Effector memory CD8-positive, alpha-beta T cell (primary cell): ENCODE results near the gene LONP1.
"Not testable (repeated sequence)": the region's sequence is repeated elsewhere in the genome, so short reads cannot be mapped to it uniquely, and the experiment has no call there.

Source experiments
- ATAC-seq: fragments of 150-1000 bp; cut with Tn5 transposase; replicated peaks from 2 replicates; pipeline ENCODE4 v1.10.0; 2021; ENCODE audit warnings: mild to moderate bottlenecking, moderate library complexity
- DNase-seq, 3 experiments: peaks; one replicate each; pipeline ENCODE4 v3.0.0; 2021
- H3K27ac Mint-ChIP-seq, 2 donors: one replicate each; pipeline ENCODE4 v1.8.0; 2022; ENCODE audit warnings: mild to moderate bottlenecking in 2 of 2, mixed read lengths in 2 of 2, moderate library complexity in 2 of 2
- H3K27me3 Mint-ChIP-seq, 2 donors: one replicate each; pipeline ENCODE4 v1.8.0; 2022; ENCODE audit warnings: mixed read lengths in 2 of 2
- H3K36me3 Mint-ChIP-seq: one replicate; pipeline ENCODE4 v1.8.0; 2022; ENCODE audit warnings: mild to moderate bottlenecking, moderate library complexity, mixed read lengths; ENCODE audit not compliant: insufficient read depth
- H3K4me1 Mint-ChIP-seq, 2 donors: one replicate each; pipeline ENCODE4 v1.8.0; 2022; ENCODE audit warnings: low read depth in 2 of 2, mixed read lengths in 2 of 2
- H3K4me3 Mint-ChIP-seq, 2 donors: one replicate each; pipeline ENCODE4 v1.8.0; 2022; ENCODE audit warnings: mild to moderate bottlenecking in 2 of 2, mixed read lengths in 2 of 2, moderate library complexity in 2 of 2
- H3K9me3 Mint-ChIP-seq, 2 donors: one replicate each; pipeline ENCODE4 v1.8.0; 2022; ENCODE audit warnings: mixed read lengths in 2 of 2

Gene LONP1

DNA sequence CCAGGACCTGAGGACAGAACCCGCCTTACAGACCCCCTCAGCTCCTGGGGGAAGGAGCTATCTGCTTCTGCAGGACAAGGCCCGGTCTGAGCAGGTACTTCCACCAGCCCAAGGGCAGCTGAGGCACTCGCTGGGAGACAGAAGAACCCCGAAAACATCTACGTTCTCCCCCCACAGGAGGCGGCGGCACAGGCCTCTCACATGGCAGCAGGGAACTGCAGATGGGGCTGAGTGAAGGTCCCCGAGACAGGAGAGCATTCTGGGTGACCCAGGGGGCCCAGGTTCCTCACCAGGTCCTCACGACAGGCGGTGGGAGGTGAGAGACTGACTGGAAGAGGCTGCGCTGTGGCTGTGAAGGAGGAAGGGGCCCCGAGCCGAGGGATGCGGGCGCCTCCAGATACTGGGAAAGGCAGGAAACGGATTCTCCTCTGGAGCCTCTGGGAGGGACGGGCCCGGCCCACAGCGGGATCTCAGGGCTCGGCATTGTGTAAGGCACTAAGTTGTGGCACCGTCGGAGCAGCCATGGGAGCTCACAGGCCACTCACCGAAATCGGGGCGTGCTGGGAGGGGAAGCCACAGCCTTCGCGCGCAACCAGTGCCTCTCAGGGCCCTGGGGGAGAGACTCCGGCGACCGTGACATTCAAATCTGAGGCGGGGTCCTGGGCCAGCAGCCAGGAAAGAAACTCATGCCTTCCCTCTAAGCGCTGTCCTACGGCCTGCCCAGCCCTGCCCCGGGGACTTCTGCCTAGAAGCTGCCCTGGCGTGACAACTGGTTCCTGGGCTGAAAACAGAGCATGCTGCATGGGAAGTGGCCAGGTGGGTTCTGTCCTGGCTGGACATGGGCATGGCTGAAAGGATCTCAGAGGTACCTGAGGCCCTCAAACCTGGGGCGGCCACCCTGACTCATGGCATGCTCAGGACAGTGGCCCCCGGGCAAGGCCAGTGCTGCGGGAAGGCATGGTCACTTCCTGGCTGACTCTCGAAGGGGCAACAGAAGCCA, 15.8 kb downstream of the LONP1 start:
- no peaks in the 10 kb centered on the region for H3K27me3 Mint-ChIP-seq
- no peaks in the 10 kb centered on the region for H3K9me3 Mint-ChIP-seq
- DNase-seq, result no peak
- peaks cover 0 to 3% of the 10 kb centered on the region in 2 donors for H3K4me1 Mint-ChIP-seq
- H3K27ac Mint-ChIP-seq, result no peak overlapping the region
- ATAC-seq, result no peak
- peaks cover 82% of the 10 kb centered on the region for H3K36me3 Mint-ChIP-seq
- H3K4me3 Mint-ChIP-seq, result no peak overlapping the region

- H3K4me3 Mint-ChIP-seq, H3K4me1 Mint-ChIP-seq: not testable (repeated sequence)
- peaks cover 84% of the 10 kb centered on the region for H3K36me3 Mint-ChIP-seq
Observed at GRCh38 chr19:5702053-5702410, 17.9 kb downstream of the LONP1 start.

GRCh38 chr19:5700455-5701092, 19.4 kb downstream of the LONP1 start:
- Mint-ChIP-seq H3K4me1 (peaks cover 0 to 3% of the 10 kb centered on the region in 2 donors), H3K36me3 (peaks cover 85% of the 10 kb centered on the region), H3K27ac (peak overlapping the region in 1 of 2 donors; percentile 72), H3K27me3 (no peaks in the 10 kb centered on the region), H3K4me3 (no peak overlapping the region), H3K9me3 (no peaks in the 10 kb centered on the region)
- DNase-seq, result no peak
- ATAC-seq, result no peak

More at GRCh38 chr19:5702053-5702410, 17.9 kb downstream of the LONP1 start:
- ATAC-seq, H3K9me3 Mint-ChIP-seq, H3K27ac Mint-ChIP-seq, H3K27me3 Mint-ChIP-seq, DNase-seq: not testable (repeated sequence)

GRCh38 chr19:5698635-5699422, 21.1 kb downstream of the LONP1 start:
- H3K27ac Mint-ChIP-seq, result no peak overlapping the region
- no peak for DNase-seq
- H3K4me3 Mint-ChIP-seq, result no peak overlapping the region
- no peaks in the 10 kb centered on the region for H3K9me3 Mint-ChIP-seq
- peaks cover 86% of the 10 kb centered on the region for H3K36me3 Mint-ChIP-seq
- peaks cover 0 to 3% of the 10 kb centered on the region in 2 donors for H3K4me1 Mint-ChIP-seq
- ATAC-seq, result no peak
- H3K27me3 Mint-ChIP-seq, result no peaks in the 10 kb centered on the region

GRCh38 chr19:5697890-5698634, 21.9 kb downstream of the LONP1 start:
- H3K36me3 Mint-ChIP-seq, result peaks cover 86% of the 10 kb centered on the region
- DNase-seq (no peak), ATAC-seq (no peak)
- peaks cover 0 to 2% of the 10 kb centered on the region in 2 donors for H3K4me1 Mint-ChIP-seq
- no peak overlapping the region for H3K4me3 Mint-ChIP-seq
- H3K27me3 Mint-ChIP-seq, result no peaks in the 10 kb centered on the region
- H3K27ac Mint-ChIP-seq, result no peak overlapping the region
- H3K9me3 Mint-ChIP-seq, result no peaks in the 10 kb centered on the region

GRCh38 chr19:5697022-5697889, 22.7 kb downstream of the LONP1 start:
- DNase-seq (no peak), ATAC-seq (no peak)
- Mint-ChIP-seq H3K27ac (peak overlapping the region in 1 of 2 donors; percentile 53), H3K4me3 (no peak overlapping the region), H3K4me1 (peaks cover 0 to 9% of the 10 kb centered on the region in 2 donors), H3K36me3 (peaks cover 88% of the 10 kb centered on the region), H3K27me3 (no peaks in the 10 kb centered on the region), H3K9me3 (no peaks in the 10 kb centered on the region)

- ATAC-seq, result no peak
- peak overlapping the region in 1 of 2 donors; percentile 53 for H3K27ac Mint-ChIP-seq
- H3K27me3 Mint-ChIP-seq, result no peaks in the 10 kb centered on the region
- peaks cover 0 to 10% of the 10 kb centered on the region in 2 donors for H3K4me1 Mint-ChIP-seq
- no peak overlapping the region for H3K4me3 Mint-ChIP-seq
- peaks cover 92% of the 10 kb centered on the region for H3K36me3 Mint-ChIP-seq
- no peak for DNase-seq
- no peaks in the 10 kb centered on the region for H3K9me3 Mint-ChIP-seq
Observed at GRCh38 chr19:5696196-5697021, 23.5 kb downstream of the LONP1 start.

DNA sequence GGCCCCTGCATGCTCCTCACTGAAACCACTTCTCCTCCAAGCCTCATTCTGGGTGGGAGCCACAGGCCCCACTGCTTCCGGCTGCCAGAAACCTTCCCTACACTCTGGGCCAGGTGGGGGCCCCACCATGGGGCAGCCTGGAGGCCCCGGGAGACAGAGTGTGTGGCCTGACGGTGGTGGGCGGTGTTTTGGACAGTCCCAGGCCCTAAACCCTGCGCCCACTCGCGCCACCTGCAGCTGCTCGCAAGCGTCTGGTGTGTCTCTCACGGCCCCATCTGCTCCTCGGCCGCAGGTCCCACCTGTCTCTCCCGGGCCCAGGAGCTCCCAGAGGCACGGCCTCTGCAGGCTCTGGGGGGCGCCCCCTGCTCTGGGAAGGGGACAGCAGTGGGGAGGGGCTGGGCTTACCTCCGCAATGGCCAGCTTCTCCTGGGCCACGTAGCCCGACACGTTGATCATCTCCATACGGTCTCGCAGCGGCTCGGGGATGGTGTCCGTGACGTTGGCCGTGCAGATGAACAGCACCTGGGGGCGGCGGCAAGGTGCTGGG, 24.2 kb downstream of the LONP1 start:
- no peak overlapping the region for H3K27ac Mint-ChIP-seq
- no peaks in the 10 kb centered on the region for H3K9me3 Mint-ChIP-seq
- H3K27me3 Mint-ChIP-seq, result no peaks in the 10 kb centered on the region
- peaks cover 91% of the 10 kb centered on the region for H3K36me3 Mint-ChIP-seq
- no peak overlapping the region for H3K4me3 Mint-ChIP-seq
- H3K4me1 Mint-ChIP-seq, result peaks cover 4 to 15% of the 10 kb centered on the region in 2 donors
- DNase-seq (no peak), ATAC-seq (no peak)

GRCh38 chr19:5694956-5695648, 24.8 kb downstream of the LONP1 start:
- H3K36me3 Mint-ChIP-seq, result peaks cover 91% of the 10 kb centered on the region
- no peaks in the 10 kb centered on the region for H3K9me3 Mint-ChIP-seq
- H3K27ac Mint-ChIP-seq, result peak overlapping the region in 1 of 2 donors; percentile 10
- peak overlapping the region in 1 of 2 donors; percentile 19 for H3K4me3 Mint-ChIP-seq
- ATAC-seq (no peak), DNase-seq (no peak)
- H3K4me1 Mint-ChIP-seq, result peaks cover 10 to 21% of the 10 kb centered on the region in 2 donors
- no peaks in the 10 kb centered on the region for H3K27me3 Mint-ChIP-seq

- Mint-ChIP-seq H3K4me3 (no peak overlapping the region), H3K4me1 (peaks cover 10 to 25% of the 10 kb centered on the region in 2 donors), H3K27ac (peak overlapping the region; percentile 25 to 98), H3K36me3 (peaks cover 94% of the 10 kb centered on the region), H3K27me3 (no peaks in the 10 kb centered on the region), H3K9me3 (no peaks in the 10 kb centered on the region)
- DNase-seq (no peak), ATAC-seq (no peak)
Observed at GRCh38 chr19:5694167-5694955, 25.6 kb downstream of the LONP1 start.
